SH-SY5Y (cell line): ENCODE measurements around the gene PDE5A.

ENCODE experiments used
- GATA2 ChIP-seq: IDR thresholded peaks from 2 replicates; pipeline ENCODE4 v1.6.1; 2011; ENCODE audit warnings: mild to moderate bottlenecking, low read depth, low read length
- GATA3 ChIP-seq: IDR thresholded peaks from 2 replicates; pipeline ENCODE4 v1.6.1; 2011; ENCODE audit warnings: low read depth, mild to moderate bottlenecking, low read length, moderate library complexity

DNA sequence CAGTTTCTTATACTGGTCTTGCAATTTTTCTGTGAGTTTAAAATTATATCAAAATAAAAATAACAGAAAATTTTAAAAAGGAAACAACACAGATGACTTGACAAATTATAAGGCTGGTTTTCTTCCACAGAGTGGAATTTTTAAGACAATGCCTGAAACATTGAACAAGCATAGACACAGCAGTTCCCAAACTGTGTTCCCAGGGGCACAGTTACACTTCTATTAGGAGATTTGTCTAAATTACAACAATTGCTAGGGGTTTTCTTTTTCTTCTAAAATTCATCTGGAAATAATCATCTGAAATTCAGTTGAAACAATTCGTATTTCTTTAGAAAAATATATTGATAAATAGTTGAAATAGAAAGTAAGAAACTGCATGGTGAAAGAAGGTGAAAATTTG is 26.2 kb downstream of the PDE5A start:
- no peak for TF ChIP-seq GATA2
- no peak for TF ChIP-seq GATA3
